Activated naive CD8-positive, alpha-beta T cell treated with anti-CD3 and anti-CD28 coated beads, Interleukin-2, amount 50 U/mL, for 16 hours (primary cell): ENCODE results near the gene LAMA1.
"Not testable (repeated sequence)": the region's sequence is repeated elsewhere in the genome, so short reads cannot be mapped to it uniquely, and the experiment has no call there.

ENCODE experiments used
- DNase-seq: peaks from one replicate; pipeline ENCODE4 v3.0.0-alpha.2; 2020; ENCODE audit warnings: low read depth, low spot score

The LAMA1 gene

DNA sequence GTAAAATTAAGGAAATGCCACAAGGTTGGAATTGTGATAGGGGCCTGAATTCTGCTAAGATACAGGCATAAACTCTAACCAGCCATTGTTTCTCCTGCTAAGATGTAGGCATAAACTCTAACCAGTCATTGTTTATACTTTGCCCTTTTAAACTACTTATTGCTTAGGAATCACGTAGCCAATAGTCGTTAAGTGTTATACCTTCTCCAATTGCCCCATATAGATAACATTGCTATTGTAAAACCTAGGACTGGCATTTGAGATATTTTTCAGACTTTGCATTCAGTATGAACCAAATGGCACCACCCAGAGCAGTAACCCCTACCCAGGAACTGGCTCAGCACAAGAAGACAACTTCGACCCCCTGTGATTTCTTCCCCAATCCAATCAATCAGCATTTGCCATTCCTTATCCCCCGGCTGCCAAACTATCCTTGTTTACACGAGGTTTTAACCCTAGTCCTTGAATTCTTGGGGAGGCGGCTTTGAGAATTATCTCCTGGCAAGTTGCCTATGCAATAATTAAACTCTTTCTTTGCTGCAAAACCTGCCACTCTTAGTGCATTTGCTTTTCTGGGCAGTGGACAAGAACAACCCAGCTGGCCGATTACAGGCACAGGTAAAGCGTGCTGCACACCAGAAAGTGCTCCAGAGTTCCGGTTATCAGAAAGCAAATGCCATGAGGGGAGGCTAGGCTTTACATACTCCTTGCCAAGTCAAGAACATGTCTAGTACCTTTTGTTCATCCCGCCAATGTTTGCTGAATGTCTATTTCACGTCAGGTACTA is 167.6 kb downstream of the LAMA1 start:
- DNase-seq, result no peak

DNA sequence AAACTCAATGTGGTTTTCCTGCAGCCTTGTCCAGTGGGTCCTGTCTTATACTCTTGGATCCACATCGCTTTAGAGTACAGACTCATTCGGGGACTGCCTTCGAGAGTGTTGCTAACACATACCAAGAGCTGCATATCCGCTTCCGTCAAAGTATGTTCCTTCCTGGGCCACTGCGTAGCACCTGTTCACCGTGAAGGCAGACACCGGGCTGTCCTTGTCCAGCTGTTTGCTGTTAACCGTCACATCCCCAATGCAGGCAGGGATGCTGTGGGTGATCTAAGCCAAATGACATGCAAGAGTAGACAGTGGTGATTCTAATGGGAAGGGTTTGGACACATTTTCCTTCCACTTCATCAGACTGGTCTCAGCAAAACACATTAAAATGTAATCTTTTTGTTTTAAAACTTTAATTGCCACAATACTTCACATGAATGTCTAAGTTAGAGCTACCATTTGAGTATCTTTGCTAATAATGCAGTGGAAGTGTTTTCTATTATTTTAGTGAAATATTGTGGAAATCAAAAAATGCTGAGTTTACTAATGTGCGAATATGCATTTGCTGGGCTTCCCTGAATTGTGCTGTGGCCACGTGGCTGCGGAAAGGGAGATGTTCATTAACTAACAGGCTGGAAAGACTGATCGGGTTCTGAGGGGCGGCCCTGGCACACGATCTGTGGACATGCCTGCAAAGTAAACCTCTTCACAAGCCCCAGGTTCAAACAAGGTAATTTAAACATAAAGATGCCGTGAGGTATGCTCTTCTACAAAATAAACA is 169.1 kb downstream of the LAMA1 start:
- no peak for DNase-seq

DNA sequence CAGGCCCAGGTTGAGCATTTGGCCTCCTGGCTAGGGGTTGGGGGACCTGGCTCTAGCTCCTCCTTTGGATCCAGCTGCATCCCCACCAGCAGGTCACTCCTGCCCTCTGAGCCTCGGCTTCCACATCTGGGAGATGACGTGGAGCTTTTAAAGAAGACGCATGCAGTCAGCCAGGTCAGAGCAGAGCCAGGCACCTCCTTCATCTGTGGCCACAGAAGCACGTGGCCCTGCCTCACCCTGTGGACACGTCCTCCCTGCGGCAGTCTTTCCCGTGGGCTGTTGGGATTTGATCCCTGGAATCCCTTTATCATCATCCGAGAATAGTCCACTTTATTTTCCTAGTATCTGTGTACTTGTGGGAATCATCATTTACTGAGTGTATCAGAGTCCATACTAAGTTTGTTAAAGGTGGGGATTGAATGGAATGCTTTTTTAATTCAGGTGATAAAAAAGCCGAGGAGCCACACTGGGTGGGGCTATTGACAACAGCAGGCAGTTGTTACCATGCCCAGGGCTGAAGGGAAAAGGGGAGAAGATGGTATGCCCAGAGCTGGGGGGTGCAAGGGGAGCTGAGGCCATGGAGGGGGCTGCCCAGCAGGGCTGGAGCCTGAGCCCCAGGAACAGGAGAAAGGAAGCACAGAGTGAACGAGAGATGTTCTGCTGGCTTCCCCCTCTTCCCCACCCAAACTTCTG is 170.1 kb downstream of the LAMA1 start:
- DNase-seq, result no peak

DNA sequence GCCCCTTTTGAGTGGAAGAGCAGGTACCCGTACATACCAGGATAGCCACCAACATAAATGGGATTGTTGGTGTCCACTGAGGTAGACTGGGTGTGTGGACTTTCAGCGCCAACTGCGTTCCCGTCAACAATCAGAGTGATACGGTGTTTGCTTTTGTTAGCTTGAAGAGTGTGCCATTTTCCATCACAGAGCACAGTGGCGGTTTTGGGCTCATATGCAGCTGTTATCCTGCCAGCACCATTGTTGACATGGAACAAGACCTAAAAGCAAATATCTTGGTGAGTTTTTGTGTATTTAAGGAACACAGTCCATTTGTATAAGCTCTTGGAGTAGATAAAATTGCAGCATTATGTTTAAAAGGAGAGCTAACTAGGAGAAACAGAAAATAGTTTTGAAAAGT is 174.5 kb downstream of the LAMA1 start:
- no peak for DNase-seq

DNA sequence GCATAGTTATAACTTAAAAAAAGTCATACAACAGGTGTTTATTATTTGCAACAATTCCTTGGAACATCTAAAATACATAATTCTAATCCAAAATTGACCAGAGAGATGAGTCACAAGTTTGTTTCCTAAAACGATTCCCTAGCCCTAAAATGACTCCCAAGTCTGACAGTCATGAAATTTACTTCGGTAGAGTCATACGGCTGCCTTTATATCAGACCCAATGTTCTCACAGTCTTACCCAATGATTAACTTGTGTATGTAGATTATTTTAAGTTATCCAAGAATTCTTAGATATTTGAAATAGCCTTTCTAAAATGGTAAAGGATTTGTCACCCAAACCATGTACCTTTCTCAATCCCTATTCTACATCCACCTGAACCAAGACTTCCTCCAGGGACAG is 174.9 kb downstream of the LAMA1 start:
- DNase-seq, result no peak

DNA sequence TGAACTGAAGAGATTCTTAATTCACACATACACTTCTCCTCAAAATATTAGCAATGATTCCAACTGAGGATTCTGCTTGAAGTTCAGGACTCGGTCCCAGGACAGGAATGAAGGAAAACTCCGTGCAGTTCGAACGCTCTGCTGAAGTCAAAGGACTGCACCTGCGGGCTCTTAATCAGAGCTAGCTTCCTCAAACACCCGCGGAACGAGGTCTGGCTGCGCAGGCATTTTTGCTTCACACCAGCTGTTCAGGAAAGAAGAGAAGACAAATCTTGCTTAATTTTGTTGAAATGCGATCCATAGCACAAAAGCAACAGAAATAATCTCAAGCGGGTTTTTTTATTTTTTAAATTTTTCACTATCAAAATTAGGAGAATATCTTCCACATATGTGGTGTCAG is 175.6 kb downstream of the LAMA1 start:
- DNase-seq, result no peak

DNA sequence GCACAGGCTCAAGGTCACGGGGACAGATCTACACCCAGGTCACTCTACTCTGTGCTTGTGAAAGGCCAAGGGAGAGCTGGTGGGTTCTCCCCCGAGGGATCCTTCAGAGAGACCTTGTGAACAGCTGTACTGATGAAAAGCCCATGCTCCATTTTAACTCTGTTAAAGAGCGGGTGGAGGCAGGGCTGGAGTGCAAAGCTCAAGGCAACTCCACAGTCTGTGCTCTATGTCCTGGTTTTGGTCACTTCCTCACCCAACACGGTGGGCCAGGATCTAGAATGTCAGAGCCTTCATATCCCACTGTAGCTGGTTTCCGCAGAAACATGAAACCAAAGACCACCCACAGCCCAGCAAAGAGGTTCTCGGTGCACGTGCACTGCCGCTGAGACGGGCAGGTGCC is 177.1 kb downstream of the LAMA1 start:
- DNase-seq, result no peak

DNA sequence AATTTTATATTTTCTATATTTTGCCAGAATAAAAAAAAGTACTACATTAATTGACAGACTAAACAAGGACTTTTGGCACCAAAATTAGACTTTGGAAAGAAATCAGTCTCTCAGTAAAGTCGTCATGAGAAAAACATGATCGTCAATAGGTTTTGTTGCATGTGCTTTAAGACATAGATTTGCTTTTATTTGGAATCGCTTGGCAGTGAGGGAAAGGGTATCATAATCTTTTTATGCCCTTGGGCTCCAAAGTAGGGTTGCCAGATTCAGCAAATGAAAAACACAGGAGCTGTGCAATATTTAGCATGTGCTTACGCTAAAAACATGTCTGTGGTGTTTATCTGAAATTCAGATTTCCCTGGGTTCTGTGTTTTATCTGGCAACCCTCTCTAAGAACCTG is 177.6 kb downstream of the LAMA1 start:
- no peak for DNase-seq

DNA sequence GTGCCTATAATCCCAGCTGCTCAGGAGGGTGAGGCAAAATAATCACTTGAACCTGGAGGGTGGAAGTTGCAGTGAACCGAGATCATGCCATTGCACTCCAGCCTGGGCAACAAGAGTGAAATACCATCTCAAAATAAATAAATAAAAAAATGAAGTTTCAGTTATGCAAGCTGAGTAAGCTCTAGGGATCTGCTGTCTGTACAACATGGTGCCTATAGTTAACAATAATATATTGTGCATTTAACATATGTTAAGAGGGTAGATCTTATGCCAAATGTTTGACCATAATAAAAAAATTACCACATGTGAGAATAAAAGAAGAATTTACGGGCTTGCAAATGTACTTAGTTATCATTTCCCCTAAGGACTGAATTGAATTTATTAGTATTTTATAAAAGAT is 179.2 kb downstream of the LAMA1 start:
- not testable (repeated sequence) for DNase-seq

DNA sequence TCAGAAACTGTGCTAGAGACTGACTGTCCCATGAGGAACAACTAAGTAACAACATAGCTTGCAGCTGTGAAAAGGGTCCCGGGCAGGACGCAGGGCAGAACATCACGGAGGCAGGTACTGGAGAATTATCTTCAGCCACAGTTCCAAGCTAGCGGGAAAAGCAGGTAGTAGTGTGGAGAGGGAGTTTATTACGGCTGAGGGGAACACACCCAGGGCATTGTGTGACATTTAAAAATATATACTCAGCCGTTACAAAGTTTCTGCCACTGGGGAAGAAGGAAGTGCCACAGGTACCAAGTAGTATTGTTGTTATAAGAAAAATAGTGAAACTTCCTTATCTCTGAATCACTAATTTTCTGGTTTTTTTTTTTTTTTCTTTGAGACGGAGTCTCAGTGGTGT is 179.6 kb downstream of the LAMA1 start:
- no peak for DNase-seq

DNA sequence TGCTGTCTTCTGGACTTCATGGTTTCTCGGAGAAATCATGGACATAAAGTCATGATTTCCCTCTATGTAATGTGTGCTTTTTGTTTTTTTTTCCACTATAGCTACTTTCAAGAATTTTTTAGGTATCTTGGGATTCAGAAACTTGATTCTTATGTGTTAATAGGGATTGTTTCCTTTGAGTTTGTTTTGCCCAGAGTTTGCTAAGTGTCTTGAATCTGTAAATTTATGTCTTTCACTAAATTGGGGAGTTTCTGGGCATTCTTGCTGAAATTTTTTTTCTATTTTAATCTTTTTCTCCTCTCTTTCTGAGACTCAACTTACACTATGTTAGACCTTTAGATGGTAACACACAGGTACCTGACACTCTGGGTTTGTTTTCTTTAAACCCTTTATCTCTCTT is 182.7 kb downstream of the LAMA1 start:
- DNase-seq, result no peak

DNA sequence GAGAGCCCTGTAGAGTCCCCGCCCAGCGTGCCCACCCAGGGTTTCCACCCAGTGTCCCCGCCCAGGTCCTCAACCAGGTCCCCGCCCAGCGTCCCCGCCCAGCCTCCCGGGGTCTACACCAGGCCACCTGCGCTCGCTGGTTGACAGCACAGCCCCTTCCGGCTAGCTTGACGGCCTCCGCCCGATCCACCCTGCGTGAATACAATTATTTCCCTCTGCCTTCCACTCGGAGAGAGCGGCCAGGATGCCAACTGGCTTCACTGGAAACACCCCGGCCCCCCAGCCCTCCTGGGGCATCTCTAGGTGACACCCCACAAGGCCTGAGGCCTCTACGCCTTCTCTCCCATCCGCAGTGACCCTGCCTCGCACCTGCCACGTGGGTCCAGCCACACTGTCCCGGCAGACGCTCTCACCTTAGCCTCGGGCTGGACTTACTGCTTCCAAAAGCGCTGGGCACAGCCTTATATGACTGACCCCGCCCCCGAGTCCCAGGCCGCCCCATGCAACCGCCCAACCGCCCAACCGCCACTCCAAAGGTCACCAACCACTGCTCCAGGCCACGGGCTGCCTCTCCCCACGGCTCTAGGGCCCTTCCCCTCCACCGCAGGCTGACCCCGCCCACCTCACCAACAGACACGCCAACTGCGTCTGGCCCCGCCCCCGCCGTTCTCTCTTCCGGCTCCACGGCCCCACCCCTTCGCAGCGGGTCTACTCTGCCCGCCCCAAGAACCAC is 188.1 kb downstream of the LAMA1 start:
- no peak for DNase-seq

DNA sequence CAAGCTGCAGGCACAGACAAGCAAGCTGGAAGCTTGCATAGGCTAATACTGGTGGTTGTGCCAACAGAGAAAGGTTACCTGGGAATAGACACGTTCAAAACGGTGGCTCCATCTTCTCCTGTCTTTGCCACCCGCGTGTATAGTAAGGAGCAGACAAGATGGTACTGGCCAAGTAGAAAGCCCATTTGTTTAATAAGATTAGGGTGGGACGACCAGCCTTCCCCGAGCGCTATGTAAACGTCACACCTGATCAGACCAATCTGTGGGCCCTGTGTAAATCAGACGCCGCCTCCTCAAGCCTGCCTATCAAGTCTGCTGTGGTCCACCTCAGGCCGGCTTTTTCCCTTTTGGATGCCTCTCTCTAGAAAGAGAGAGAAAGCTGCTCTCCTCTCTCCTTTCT is 189.2 kb downstream of the LAMA1 start:
- no peak for DNase-seq

DNA sequence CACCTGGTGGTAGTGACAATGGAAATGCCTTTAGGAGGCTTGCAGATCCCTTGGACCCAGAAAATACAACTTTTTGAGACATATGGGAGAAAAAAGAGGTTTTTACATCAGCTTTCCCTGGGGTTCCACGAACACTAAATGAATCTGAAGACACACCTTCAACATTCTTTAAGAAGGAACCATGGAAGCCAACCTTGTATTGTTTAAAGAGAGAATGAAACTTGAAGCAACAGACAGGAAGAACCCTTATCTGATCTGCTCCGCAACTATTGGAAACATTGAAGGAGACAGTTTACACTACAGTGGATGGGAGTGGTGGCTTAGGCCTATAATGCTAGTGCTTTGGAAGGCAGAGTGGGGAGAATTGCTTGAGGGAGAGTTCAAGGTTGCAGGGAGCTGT is 190.4 kb downstream of the LAMA1 start:
- no peak for DNase-seq

DNA sequence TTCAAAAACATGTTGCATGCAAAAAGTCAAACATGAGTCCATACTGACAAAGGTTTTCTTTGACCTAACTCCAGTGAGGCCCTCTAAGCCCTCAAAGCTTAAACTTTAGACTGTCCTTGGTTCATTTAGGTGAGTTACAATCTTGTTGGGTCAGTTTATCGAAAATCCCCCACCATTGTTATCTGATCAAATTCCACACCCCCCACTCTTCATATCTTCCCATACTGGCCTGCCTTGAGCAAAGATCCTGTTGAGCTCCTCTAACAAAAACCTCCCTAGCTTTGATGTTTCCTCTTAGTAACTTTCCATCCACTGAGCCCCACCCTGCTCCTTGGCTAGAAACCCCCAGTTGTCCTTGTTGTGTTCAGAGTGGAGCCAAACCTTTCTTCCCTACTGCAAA is 194.4 kb downstream of the LAMA1 start:
- DNase-seq, result no peak

DNA sequence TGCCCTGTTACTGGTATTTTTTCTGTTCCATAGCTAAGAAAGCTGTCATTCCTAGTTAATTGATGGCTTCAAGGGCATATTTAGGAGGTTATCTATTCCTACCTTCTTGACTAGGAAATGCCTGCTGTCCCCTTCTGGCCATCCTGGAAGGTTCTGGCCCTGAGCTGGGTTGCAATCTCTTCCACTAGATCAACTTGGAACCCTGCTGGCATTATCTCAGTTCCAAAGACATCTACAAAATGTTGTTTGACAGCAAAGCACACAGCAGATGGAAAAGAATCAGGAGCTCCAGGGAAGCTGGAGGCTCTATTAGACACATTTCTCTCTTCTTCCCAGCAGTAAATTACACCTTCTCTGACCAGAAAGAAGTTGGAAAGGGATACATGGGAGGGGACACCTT is 196.0 kb downstream of the LAMA1 start:
- DNase-seq, result no peak

DNA sequence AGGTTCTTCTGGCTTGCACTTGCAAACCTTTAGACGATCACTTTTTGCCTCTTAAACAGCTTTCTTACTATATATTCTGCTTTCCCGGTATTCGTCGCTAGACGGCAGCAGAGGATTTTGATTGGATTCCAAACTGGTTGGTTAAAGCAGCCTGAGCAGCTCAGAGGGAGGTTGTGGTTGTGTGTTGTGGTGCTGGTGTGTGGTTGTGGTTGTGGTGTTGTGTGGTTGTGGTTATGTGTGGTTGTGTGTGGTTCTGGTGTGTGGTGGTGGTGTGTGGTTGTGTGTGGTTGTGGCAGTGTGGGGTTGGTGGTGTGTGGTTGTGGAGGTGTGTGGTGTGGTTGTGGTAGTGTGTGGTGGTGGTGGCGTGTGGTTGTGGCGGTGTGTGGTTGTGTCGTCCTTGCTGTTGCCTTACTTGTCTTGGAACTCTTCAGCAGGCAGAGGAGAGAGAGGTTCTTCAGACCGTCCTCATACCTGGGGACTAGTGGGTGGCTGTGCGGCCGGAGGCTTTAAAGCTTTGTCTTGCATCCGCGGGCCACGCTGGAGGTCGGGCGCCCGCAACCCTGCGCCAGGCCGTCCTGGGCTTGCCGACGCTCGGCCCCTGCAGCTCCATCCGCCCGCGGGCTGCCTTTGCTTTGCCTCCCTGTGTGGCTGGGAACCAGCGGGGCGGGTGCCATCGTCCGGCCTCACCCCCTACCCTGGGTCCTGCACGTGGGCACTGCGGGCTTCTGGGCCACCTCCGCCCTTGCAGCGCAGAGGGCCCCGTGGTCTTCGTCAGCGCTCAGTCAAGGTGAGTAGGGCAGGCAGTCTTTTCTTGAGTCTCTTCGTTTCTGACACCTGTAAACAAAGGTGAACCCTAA is 197.3 kb downstream of the LAMA1 start:
- DNase-seq, result no peak

DNA sequence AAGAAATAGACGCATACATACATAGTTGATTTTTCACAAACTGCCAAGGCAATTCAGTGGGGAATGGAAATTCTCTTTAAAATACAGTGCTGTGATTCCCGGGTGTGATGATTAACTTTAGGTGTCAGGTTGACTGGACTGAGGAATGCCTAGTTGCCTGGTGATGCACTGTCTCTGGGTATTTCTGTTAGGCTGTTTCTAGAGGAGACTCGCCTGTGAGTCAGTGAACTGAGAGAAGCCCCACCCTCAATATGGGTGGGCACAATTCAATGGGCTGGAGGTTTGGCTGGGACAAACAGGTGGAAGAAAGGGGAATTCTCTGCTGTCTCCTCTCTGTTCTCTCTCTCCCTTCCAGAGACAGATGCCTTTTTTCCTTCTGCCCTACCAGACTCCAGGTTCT is 200.5 kb downstream of the LAMA1 start:
- DNase-seq, result no peak

DNA sequence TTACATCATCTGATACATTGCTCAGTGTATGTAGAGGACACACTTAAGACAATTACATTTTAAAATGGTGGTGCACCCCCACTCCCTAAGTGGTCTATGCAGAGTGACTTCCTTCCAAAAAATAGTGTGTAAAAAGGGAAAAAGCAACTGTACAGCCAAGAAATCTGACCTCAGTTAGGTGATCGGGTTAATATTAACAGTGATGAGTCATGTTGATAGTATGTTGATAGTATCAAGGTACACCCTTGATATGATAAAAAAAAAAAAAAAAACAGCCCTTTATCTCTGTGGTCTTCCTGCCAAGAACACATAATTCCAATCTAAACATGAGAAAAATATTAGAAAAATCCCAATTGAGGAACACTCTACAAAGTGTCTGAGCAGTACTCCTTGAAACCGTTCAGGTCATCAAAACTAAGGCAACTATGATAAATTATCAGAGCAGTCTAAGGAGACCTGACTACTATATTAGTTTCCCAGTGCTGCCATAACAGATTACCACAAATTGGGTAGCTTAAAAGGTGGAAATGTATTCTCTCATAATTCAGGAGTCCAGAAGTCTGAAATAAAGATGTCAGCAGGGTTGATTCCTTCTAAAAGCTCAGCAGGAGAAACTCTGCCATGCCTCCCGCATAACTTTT is 216.2 kb downstream of the LAMA1 start:
- no peak for DNase-seq

DNA sequence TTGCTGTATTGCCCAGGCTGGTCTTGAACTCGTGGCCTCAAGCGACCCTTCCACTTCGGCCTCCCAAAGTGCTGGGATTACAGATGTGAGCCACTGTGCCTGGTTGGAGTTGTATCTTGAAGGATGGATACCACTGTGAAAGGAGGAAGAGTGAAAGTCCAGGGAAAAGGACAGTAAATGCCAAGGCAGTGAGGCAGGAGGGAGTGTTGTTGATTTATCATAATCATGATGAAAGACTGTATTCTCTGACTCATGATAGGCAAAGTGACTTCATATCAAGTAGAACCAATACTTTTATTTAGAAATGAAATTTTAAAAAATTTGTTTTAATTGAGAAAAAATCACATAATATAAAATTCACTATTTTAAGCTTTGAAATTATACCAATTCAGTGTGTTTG is 225.8 kb downstream of the LAMA1 start:
- DNase-seq, result no peak
